GM12875 (cell line): Measurements from ENCODE around the gene SFTPD.

Experiments used
- H3K4me3 ChIP-seq: one replicate; pipeline ENCODE4 v1.5.1; 2011; ENCODE audit warnings: low read depth, low read length, control low read depth
- CTCF ChIP-seq: IDR thresholded peaks from 2 replicates; pipeline ENCODE4 v1.5.1; 2011; ENCODE audit warnings: low read depth, mild to moderate bottlenecking, control low read depth, inconsistent platforms, low read length, moderate library complexity, borderline replicate concordance; ENCODE audit not compliant: insufficient read depth

The SFTPD gene

DNA sequence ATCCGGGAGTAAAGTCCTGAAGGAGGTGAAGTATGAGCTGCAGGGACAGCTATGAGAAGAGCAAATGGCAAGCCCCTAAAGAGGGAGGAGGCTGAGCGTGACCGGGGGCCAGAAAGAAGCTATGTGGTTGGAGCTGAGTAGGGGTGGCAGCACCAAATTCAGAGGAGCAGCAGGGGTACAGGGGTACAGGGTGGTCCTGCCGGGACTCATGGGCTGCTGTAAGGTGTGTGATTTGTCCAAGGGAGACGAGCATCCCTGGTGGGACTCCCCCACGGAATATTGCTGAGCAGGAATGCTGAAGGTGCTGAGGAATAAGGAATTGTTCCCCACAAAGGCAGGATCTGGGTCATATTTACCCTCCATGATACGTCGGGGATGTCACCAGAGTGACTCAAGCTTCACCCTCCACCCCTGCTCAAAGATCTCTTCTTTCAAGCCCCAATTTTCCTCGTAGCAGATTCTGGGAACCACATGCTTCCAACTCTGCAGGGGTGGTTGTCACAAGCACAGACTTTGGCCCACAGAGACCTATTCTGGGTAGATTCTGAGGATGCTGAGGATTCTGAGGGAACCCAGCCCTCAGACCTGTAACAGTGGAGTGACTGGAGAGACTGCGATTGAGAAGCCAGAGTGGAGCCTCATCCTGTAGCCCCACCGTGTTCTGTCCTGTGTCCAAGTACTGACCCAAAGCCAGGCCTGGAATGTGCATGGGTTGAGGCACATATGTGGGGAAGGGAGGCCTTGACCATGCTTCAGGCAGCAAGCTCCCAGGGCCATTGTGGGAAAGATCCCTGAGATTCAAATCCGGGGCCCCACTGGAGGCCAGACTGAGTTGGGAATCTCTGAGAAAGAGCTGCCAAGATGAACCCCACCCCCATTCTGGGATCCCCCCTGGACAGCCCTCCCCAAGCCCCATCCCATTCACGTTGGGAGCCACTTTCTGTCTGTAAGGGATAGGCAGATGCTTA, 4.2 kb downstream of the SFTPD start:
- H3K4me3 ChIP-seq: no peak overlapping the region
- TF ChIP-seq CTCF: no peak

DNA sequence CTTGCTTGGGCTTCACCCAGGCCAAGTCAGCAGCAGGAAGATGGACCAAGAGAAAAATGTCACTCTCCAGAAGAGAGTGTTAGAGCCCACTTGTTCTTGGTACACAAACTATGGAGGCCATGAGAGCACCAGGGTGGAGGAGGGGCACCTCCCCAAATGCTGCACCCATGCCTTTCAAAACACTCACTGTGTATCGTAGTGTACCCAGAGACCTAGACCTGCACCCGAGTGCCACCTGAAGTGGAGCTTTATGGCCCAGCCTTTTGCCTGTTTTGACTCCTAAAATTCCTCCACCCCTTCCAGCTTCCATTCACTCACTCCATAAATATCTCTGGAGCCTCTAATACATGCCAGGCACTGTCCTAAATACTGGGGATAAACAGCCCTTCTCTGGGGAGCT, 5.0 kb downstream of the SFTPD start:
- TF ChIP-seq CTCF: no peak
- H3K4me3 ChIP-seq: no peak overlapping the region

DNA sequence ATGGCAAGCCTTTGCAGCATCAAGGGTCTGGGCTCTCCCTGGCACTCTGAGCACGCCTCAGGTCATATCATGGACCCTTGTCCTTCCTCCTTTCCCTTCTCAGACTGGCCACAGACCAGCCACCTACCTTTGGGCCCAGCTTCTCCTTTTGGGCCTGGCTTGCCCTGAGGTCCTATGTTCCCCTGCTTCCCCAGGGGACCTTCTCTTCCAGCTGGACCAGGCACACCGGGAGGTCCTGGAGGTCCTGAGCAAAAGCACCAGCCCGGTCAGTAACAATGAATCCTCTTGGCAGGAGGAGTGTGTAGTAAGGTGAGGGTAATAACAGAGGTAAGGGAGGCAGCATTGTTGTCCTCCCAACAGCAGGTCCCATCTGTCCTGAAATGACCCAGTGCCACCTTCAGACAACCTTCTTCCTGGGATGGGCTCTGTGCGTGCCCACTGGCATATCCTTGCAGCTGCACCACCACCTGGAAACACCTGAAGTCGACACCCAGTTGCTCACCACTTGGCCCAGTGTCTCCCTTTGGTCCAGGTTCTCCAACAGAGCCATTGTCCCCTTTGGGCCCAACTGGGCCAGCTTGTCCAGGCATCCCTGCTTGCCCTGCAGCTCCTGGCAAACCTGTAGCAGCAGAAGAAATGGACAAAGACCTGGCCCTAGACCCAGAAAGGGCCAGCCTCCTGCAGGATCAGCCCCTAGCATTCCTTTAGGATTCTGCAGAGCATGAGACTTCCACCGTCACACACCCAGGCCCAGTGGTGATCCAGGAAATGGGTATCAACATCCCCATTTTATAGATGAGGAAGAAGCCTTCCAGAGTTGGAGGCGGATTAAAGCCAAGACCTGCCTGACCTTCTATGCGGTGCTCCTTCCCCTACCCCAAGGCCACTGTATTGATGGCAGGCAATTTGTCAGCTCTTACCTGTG, 6.4 kb downstream of the SFTPD start:
- H3K4me3 ChIP-seq: no peak overlapping the region
- no peak for TF ChIP-seq CTCF

GRCh38 chr10:79941585-79942210, 7.2 kb downstream of the SFTPD start:
- H3K4me3 ChIP-seq: no peak overlapping the region
- TF ChIP-seq CTCF: no peak

DNA sequence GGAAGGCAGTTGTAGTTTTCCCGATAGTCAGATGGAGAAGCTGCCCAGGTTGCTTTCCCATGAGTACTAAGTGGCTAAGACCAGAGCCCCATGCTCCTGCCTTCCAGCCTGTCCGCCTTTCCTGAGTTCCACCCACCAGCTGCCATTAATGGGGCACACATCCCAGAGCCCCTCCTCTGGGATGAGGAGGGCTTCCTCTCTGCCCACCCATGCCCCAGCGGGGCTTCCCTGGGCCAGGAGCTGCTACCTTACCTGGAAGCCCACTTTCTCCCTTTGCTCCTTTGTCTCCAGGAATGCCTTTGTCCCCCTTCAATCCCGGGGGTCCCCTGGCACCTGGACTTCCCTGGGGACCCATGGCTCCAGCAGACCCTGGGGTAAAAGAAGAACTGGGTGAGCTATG, 7.8 kb downstream of the SFTPD start:
- no peak for TF ChIP-seq CTCF
- no peak overlapping the region for H3K4me3 ChIP-seq

GRCh38 chr10:79940431-79940830, 8.5 kb downstream of the SFTPD start:
- TF ChIP-seq CTCF: no peak
- no peak overlapping the region for H3K4me3 ChIP-seq
